HT1080 (cell line): Measurements from ENCODE around the gene IL17RE. TPM values are rescaled to one million over a fixed set of nuclear protein-coding genes. Genes with fewer than 3 reads are reported as not detected.
"Not testable (repeated sequence)": the region's sequence is repeated elsewhere in the genome, so short reads cannot be mapped to it uniquely, and the experiment has no call there.

Source experiments
- DNase-seq: peaks from one replicate; pipeline ENCODE4 v3.0.0-alpha.2; 2015; ENCODE audit warnings: low read depth
- polyA plus RNA-seq, 2 experiments: library from polyadenylated mRNA; depleted of rRNA; stranded (reverse); fragments of >200 nt; gene quantifications; 2 replicates each; pipeline ENCODE4 v1.2.3, GENCODE V29; 2015
- total RNA-seq: library from RNA; depleted of rRNA; stranded (reverse); fragments of >200 nt; shearing (Covaris generic); gene quantifications from 2 replicates; pipeline ENCODE4 v1.2.3, GENCODE V29; 2014; rRNA removed

Gene IL17RE
- total RNA-seq = 0.66 TPM in 1 of 2 replicates, not detected in the other
- polyA plus RNA-seq (2015; cell fraction: cytosol; rRNA removed) = 0.23 and 0.40 TPM in 2 replicates
- polyA plus RNA-seq (2015; cell fraction: nucleus; rRNA removed) = 0.33 and 1.6 TPM in 2 replicates

GRCh38 chr3:9902372-9903237, at the start of gene IL17RE:
IL17RE (plus strand) TSS chr3:9902848; CDS start chr3:9902933, 85 bp downstream.
- DNase-seq = no peak

- not testable (repeated sequence) for DNase-seq
Observed at GRCh38 chr3:9854291-9854940, 48.2 kb upstream of the IL17RE start.

GRCh38 chr3:9855594-9855993, 47.1 kb upstream of the IL17RE start:
- no peak for DNase-seq

- DNase-seq = no peak
Observed at GRCh38 chr3:9859530-9860025, 43.1 kb upstream of the IL17RE start.

GRCh38 chr3:9861201-9861600, 41.4 kb upstream of the IL17RE start:
- no peak for DNase-seq

- no peak for DNase-seq
Observed at GRCh38 chr3:9861626-9862130, 41.0 kb upstream of the IL17RE start.

GRCh38 chr3:9862391-9863057, 40.1 kb upstream of the IL17RE start:
- DNase-seq = no peak

GRCh38 chr3:9863058-9863772, 39.4 kb upstream of the IL17RE start:
- no peak for DNase-seq

- peak; percentile 65 for DNase-seq
Observed at GRCh38 chr3:9864200-9864927, 38.3 kb upstream of the IL17RE start.

- DNase-seq = not testable (repeated sequence)
Observed at GRCh38 chr3:9865125-9865637, 37.5 kb upstream of the IL17RE start.

GRCh38 chr3:9866639-9867038, 36.0 kb upstream of the IL17RE start:
- DNase-seq = no peak

GRCh38 chr3:9867106-9867505, 35.5 kb upstream of the IL17RE start:
- DNase-seq = no peak

GRCh38 chr3:9869955-9870354, 32.7 kb upstream of the IL17RE start:
- no peak for DNase-seq

GRCh38 chr3:9870978-9871377, 31.7 kb upstream of the IL17RE start:
- DNase-seq = peak; percentile 65

GRCh38 chr3:9872067-9872466, 30.6 kb upstream of the IL17RE start:
- peak; percentile 27 for DNase-seq

- no peak for DNase-seq
Observed at GRCh38 chr3:9875448-9875847, 27.2 kb upstream of the IL17RE start.

- DNase-seq = not testable (repeated sequence)
Observed at GRCh38 chr3:9876255-9876654, 26.4 kb upstream of the IL17RE start.

- DNase-seq = no peak
Observed at GRCh38 chr3:9876991-9877390, 25.7 kb upstream of the IL17RE start.

- DNase-seq = no peak
Observed at GRCh38 chr3:9878700-9879099, 23.9 kb upstream of the IL17RE start.
